ENCODE results near the gene PNPLA1.
A peak's percentile ranks its signal among the peaks of the same experiment; 100 is the strongest.

The PNPLA1 gene

GRCh38 chr6:36269834-36270705 is at the start of gene PNPLA1:
Gene PNPLA1, plus strand, starts transcription at chr6:36270060. Its CDS starts 400 bp downstream, at chr6:36270460.
- no peak for DNase-seq

GRCh38 chr6:36220226-36220625 is 49.6 kb upstream of the PNPLA1 start:
- DNase-seq: no peak

- no peak for DNase-seq
These were observed 48.2 kb upstream of the PNPLA1 start for GRCh38 chr6:36221674-36222073.

GRCh38 chr6:36222924-36223323 is 46.9 kb upstream of the PNPLA1 start:
- DNase-seq: no peak

- DNase-seq: no peak
These were observed 46.2 kb upstream of the PNPLA1 start for GRCh38 chr6:36223706-36224105.

- DNase-seq: peak; percentile 60
These were observed 44.9 kb upstream of the PNPLA1 start for GRCh38 chr6:36224918-36225461.

GRCh38 chr6:36226438-36227047 is 43.3 kb upstream of the PNPLA1 start:
- DNase-seq: no peak

GRCh38 chr6:36227379-36228228 is 42.3 kb upstream of the PNPLA1 start:
- DNase-seq: no peak

GRCh38 chr6:36229223-36229622 is 40.6 kb upstream of the PNPLA1 start:
- no peak for DNase-seq

- no peak for DNase-seq
These were observed 39.5 kb upstream of the PNPLA1 start for GRCh38 chr6:36230371-36230770.

GRCh38 chr6:36232172-36232571 is 37.7 kb upstream of the PNPLA1 start:
- no peak for DNase-seq

GRCh38 chr6:36235309-36235708 is 34.6 kb upstream of the PNPLA1 start:
- DNase-seq: no peak

- no peak for DNase-seq
These were observed 34.0 kb upstream of the PNPLA1 start for GRCh38 chr6:36235862-36236261.

- no peak for DNase-seq
These were observed 30.1 kb upstream of the PNPLA1 start for GRCh38 chr6:36239774-36240173.

GRCh38 chr6:36241728-36242127 is 28.1 kb upstream of the PNPLA1 start:
- no peak for DNase-seq

- no peak for DNase-seq
These were observed 27.7 kb upstream of the PNPLA1 start for GRCh38 chr6:36242161-36242560.

GRCh38 chr6:36242626-36243025 is 27.2 kb upstream of the PNPLA1 start:
- no peak for DNase-seq

GRCh38 chr6:36243562-36244212 is 26.2 kb upstream of the PNPLA1 start:
- no peak for DNase-seq

- no peak for DNase-seq
These were observed 25.1 kb upstream of the PNPLA1 start for GRCh38 chr6:36244641-36245280.

- no peak for DNase-seq
These were observed 24.2 kb upstream of the PNPLA1 start for GRCh38 chr6:36245572-36246061.

- no peak for DNase-seq
These were observed 23.2 kb upstream of the PNPLA1 start for GRCh38 chr6:36246506-36247268.

Measured in NCI-H510A (cell line).